Measurements from ENCODE around the gene TESMIN. TPM values are rescaled to one million over a fixed set of nuclear protein-coding genes. Genes with fewer than 3 reads are reported as not detected.
A peak's percentile ranks its signal among the peaks of the same experiment; 100 is the strongest.

Gene TESMIN, protein sequence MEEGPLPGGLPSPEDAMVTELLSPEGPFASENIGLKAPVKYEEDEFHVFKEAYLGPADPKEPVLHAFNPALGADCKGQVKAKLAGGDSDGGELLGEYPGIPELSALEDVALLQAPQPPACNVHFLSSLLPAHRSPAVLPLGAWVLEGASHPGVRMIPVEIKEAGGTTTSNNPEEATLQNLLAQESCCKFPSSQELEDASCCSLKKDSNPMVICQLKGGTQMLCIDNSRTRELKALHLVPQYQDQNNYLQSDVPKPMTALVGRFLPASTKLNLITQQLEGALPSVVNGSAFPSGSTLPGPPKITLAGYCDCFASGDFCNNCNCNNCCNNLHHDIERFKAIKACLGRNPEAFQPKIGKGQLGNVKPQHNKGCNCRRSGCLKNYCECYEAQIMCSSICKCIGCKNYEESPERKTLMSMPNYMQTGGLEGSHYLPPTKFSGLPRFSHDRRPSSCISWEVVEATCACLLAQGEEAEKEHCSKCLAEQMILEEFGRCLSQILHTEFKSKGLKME
- total RNA-seq (2012; rRNA removed) = 0.56 and 0.90 TPM in 2 replicates
- 2.2 and 3.0 TPM in 2 replicates for polyA plus RNA-seq (2012; rRNA removed)
- polyA plus RNA-seq (2012; cell fraction: cytosol; rRNA removed) = 3.0 and 4.0 TPM in 2 replicates
- 3.6 and 4.4 TPM in 2 replicates for polyA plus RNA-seq (2012; cell fraction: nucleus; rRNA removed; ENCODE audit: low replicate concordance)
- percentile 22 among the genes with signal in this experiment for Bru-seq, nascent RNA
- percentile 23 among the genes with signal in this experiment for BruChase-seq, experiment 1, labeled RNA remaining after a 6-hour chase
- percentile 25 among the genes with signal in this experiment for BruChase-seq, experiment 2, labeled RNA remaining after a 2-hour chase
- long read RNA-seq, partial matches to known transcripts = 0 of 1 reads
- long read RNA-seq, other reads (novel, unspliced or antisense) = 1 of 1 reads

DNA sequence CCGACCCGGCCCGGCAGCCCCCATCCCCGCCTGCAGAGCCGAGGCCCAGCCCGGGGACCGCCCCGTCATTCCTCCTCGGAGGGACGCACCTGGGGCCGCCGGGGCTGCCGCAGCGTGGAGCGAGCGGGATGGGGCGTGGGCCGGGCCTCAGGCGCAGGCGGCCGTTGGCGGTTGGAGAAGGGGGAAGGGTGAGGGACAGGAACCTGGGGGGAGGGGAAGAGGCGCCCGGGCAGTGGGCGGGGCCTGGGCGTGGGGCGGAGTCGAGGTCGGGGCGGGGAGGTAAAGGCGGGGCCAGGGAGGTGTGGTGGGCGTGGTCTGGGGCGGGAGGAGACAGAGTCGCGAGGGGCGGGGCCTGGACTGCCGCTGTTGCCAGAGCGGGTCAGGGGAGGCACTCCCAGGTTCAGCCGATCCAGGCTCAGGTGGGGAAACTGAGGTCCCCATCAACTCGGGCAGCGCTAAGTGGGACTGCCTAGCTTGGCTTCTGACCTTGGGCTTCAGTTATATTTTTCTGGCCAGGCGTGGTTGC lies at the start of gene TESMIN:
TESMIN (minus strand) TSS at position 190 of the 526 bp plus-strand sequence. CDS start 860 bp downstream, outside the sequence.
- H3K4ac ChIP-seq (ENCODE audit: low read depth, low read length) = no peak within 1 kb of the TSS
- H4K8ac ChIP-seq (ENCODE audit: low read depth in 2 of 2, low read length in 2 of 2) = no peak within 1 kb of the TSS; a peak in 1 of 4 replicates
- H4K20me1 ChIP-seq (ENCODE audit: insufficient read depth, low read length) = no peaks in the 10 kb centered on the region
- no peak within 1 kb of the TSS for H2BK120ac ChIP-seq (ENCODE audit: low read depth, low read length)
- H3K27ac ChIP-seq (ENCODE audit: insufficient read depth, low read length) = peak within 1 kb of the TSS; percentile 41; the same call in 1 of the 2 replicates
- no peak within 1 kb of the TSS for H2BK20ac ChIP-seq (ENCODE audit: low read depth, low read length)
- DNase-seq (peak; percentile 46), ATAC-seq (ENCODE audit: low read depth) (peak; percentile 98)
- H2BK5ac ChIP-seq (ENCODE audit: low read depth, low read length, poor library complexity, severe bottlenecking) = no peak within 1 kb of the TSS
- ChIA-PET CTCF (interaction anchor here (1.6 kb wide), 1 partner anchor 12 kb away, joined by 3 read pairs; no protein-coding TSS in a partner anchor), POLR2A (ENCODE audit: unreplicated experiment) (no interaction called here)
- H3K4me1 ChIP-seq (ENCODE audit: control insufficient read depth, insufficient read depth, low read length) = no peaks in the 10 kb centered on the region
- peaks cover 7% of the 10 kb centered on the region; the same call in 1 of the 2 replicates for H3K36me3 ChIP-seq (ENCODE audit: control insufficient read depth, insufficient read depth, low read length)
- in situ Hi-C loops (cut with MboI; ENCODE audit: low sequenced_read_pairs) = no loop called here
- no peaks in the 10 kb centered on the region for H3K9me1 ChIP-seq (ENCODE audit: insufficient read depth, low read length)
- no peaks in the 10 kb centered on the region for H3K79me1 ChIP-seq (ENCODE audit: low read depth in 1 of 2, low read length in 2 of 2)
- H2AK9ac ChIP-seq (replicated peaks; ENCODE audit: low read depth, low read length, poor library complexity) = no peak within 1 kb of the TSS
- H3K18ac ChIP-seq (ENCODE audit: low read depth, low read length) = no peak within 1 kb of the TSS
- no peak within 1 kb of the TSS for H3K56ac ChIP-seq (ENCODE audit: extremely low read depth, insufficient read depth, low read length)
- dilution Hi-C loops (cut with HindIII; ENCODE audit: low sequenced_read_pairs, unreplicated experiment) = no loop called here
- H3K9me3 ChIP-seq (ENCODE audit: control insufficient read depth, insufficient read depth, low read length) = no peaks in the 10 kb centered on the region
- intact Hi-C loops (cut with micrococcal nuclease) = no loop called here
- BruUV-seq (replicated peaks) = no TSS peak
- 20% methylated on average over 1 of the region's 42 CpGs; no CpG with 5 or more reads in 1 of the 2 experiments for WGBS, 2 experiments (ENCODE audit: extremely low coverage in 2 of 2, insufficient read length in 1 of 2)
- H4K5ac ChIP-seq (ENCODE audit: low read depth, low read length) = no peak within 1 kb of the TSS
- H3K27me3 ChIP-seq (ENCODE audit: control insufficient read depth, insufficient read depth, low read length) = no peaks in the 10 kb centered on the region
- H2AFZ ChIP-seq (replicated peaks; ENCODE audit: low read length, poor library complexity) = peak within 1 kb of the TSS; percentile 89
- peak; percentile 62; the same call in 1 of the 2 replicates for TF ChIP-seq MAZ (IDR thresholded peaks at IDR 0.05; ENCODE audit: borderline replicate concordance, low read depth, low read length)
- TF ChIP-seq, protein P1, sequence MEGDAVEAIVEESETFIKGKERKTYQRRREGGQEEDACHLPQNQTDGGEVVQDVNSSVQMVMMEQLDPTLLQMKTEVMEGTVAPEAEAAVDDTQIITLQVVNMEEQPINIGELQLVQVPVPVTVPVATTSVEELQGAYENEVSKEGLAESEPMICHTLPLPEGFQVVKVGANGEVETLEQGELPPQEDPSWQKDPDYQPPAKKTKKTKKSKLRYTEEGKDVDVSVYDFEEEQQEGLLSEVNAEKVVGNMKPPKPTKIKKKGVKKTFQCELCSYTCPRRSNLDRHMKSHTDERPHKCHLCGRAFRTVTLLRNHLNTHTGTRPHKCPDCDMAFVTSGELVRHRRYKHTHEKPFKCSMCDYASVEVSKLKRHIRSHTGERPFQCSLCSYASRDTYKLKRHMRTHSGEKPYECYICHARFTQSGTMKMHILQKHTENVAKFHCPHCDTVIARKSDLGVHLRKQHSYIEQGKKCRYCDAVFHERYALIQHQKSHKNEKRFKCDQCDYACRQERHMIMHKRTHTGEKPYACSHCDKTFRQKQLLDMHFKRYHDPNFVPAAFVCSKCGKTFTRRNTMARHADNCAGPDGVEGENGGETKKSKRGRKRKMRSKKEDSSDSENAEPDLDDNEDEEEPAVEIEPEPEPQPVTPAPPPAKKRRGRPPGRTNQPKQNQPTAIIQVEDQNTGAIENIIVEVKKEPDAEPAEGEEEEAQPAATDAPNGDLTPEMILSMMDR (conservative IDR thresholded peaks at IDR 0.05; ENCODE audit: low read depth, low read length) = no peak
- no peak for TF ChIP-seq FOS (IDR thresholded peaks at IDR 0.05; ENCODE audit: low read depth, low read length)
- no peak for TF ChIP-seq RAD21 (IDR thresholded peaks at IDR 0.05; ENCODE audit: low read length)
- peak within 1 kb of the TSS; percentile 78 for H3K4me2 ChIP-seq (ENCODE audit: low read depth, low read length)
- H3K4me3 ChIP-seq (ENCODE audit: insufficient read depth, low read depth, low read length) = peak within 1 kb of the TSS; percentile 65
- H3K23ac ChIP-seq (ENCODE audit: low read depth, low read length) = no peak within 1 kb of the TSS
- no peak within 1 kb of the TSS for H3K14ac ChIP-seq (replicated peaks; ENCODE audit: low read depth, low read length)
- H2AK5ac ChIP-seq (ENCODE audit: low read depth, low read length) = no peak within 1 kb of the TSS
- H2BK15ac ChIP-seq (ENCODE audit: low read depth, low read length) = no peak within 1 kb of the TSS
- peak within 1 kb of the TSS; percentile 40; the same call in 1 of the 2 replicates for H3K9ac ChIP-seq (ENCODE audit: low read depth, low read length)
- 0 out of 2 replicates have a peak within 1 kb of the TSS, but pooled peaks have one; percentile 37 for H4K91ac ChIP-seq (ENCODE audit: insufficient read depth, low read depth, low read length)

Measured in IMR-90 (cell line).